IMR-90 (cell line): ENCODE measurements around the gene MYL6. TPM values are rescaled to one million over a fixed set of nuclear protein-coding genes. Genes with fewer than 3 reads are reported as not detected.

ENCODE experiments used
- ATAC-seq: fragments of 200-7000 bp; cut with Tn5 transposase; 2 replicates; pipeline ENCODE4 v1.9.1; 2020; ENCODE audit warnings: low read depth, mild to moderate bottlenecking, moderate library complexity
- BruUV-seq: library from RNA; stranded (reverse); fragments of 400-500 nt; replicated peaks from 2 replicates; lab custom pipeline; 2021; lab: Mats Ljungman, UMichigan
- CTCF ChIA-PET: fragments of 300-600 bp; formaldehyde crosslinking; extraction: SDS; loops from one replicate; lab custom pipeline; 2021; ENCODE audit warnings: antibody characterized with exemption; lab: Yijun Ruan, JAX
- POLR2A ChIA-PET: fragments of 300-600 bp; sonication (Branson Sonifier 250); formaldehyde crosslinking; loops from one replicate; lab custom pipeline; 2022; ENCODE audit warnings: antibody characterized with exemption; ENCODE audit not compliant: unreplicated experiment; lab: Charles Lee
- DNase-seq: peaks from one replicate; pipeline ENCODE4 v3.0.0; 2013
- H2AFZ ChIP-seq: replicated peaks from 2 replicates; pipeline ENCODE3; 2013; ENCODE audit warnings: low read length, mild to moderate bottlenecking; ENCODE audit not compliant: poor library complexity
- H2AK5ac ChIP-seq: 2 replicates; pipeline ENCODE4 v1.6.1; 2013; ENCODE audit warnings: low read depth, low read length, inconsistent platforms
- H2AK9ac ChIP-seq: replicated peaks from 2 replicates; pipeline ENCODE3; 2013; ENCODE audit warnings: mild to moderate bottlenecking, low read depth, low read length, moderate library complexity; ENCODE audit not compliant: poor library complexity
- H2BK120ac ChIP-seq: 2 replicates; pipeline ENCODE4 v1.6.1; 2013; ENCODE audit warnings: low read depth, low read length, inconsistent platforms
- H2BK15ac ChIP-seq: 3 replicates; pipeline ENCODE4 v1.6.1; 2013; ENCODE audit warnings: low read depth, low read length, inconsistent platforms
- H2BK20ac ChIP-seq: 2 replicates; pipeline ENCODE4 v1.6.1; 2013; ENCODE audit warnings: low read depth, mild to moderate bottlenecking, inconsistent platforms, low read length, moderate library complexity
- H2BK5ac ChIP-seq: 2 replicates; pipeline ENCODE4 v1.6.1; 2013; ENCODE audit warnings: mild to moderate bottlenecking, low read depth, low read length, inconsistent platforms; ENCODE audit not compliant: poor library complexity, severe bottlenecking
- H3K14ac ChIP-seq: replicated peaks from 2 replicates; pipeline ENCODE4 v1.6.1; 2013; ENCODE audit warnings: low read depth, low read length, inconsistent platforms
- H3K18ac ChIP-seq: 2 replicates; pipeline ENCODE4 v1.6.1; 2013; ENCODE audit warnings: low read depth, low read length, control low read depth
- H3K23ac ChIP-seq: 2 replicates; pipeline ENCODE4 v1.6.1; 2013; ENCODE audit warnings: low read depth, low read length, inconsistent platforms
- H3K27ac ChIP-seq: 2 replicates; pipeline ENCODE4 v1.5.1; 2013; ENCODE audit warnings: mild to moderate bottlenecking, control low read depth, low read length; ENCODE audit not compliant: insufficient read depth
- H3K27me3 ChIP-seq: 2 replicates; pipeline ENCODE4 v1.6.1; 2013; ENCODE audit warnings: low read length; ENCODE audit not compliant: control insufficient read depth, insufficient read depth
- H3K36me3 ChIP-seq: 2 replicates; pipeline ENCODE4 v1.6.1; 2013; ENCODE audit warnings: low read length, mixed read lengths; ENCODE audit not compliant: control insufficient read depth, insufficient read depth
- H3K4ac ChIP-seq: 2 replicates; pipeline ENCODE4 v1.6.1; 2013; ENCODE audit warnings: low read depth, low read length, inconsistent platforms
- H3K4me1 ChIP-seq: 2 replicates; pipeline ENCODE4 v1.6.1; 2013; ENCODE audit warnings: low read length, mixed read lengths; ENCODE audit not compliant: control insufficient read depth, insufficient read depth
- H3K4me2 ChIP-seq: 2 replicates; pipeline ENCODE4 v1.6.1; 2013; ENCODE audit warnings: low read depth, mild to moderate bottlenecking, control low read depth, low read length, moderate library complexity
- H3K4me3 ChIP-seq: 2 replicates; pipeline ENCODE4 v1.5.1; 2013; ENCODE audit warnings: low read depth, mild to moderate bottlenecking, control low read depth, low read length, moderate library complexity; ENCODE audit not compliant: insufficient read depth
- H3K56ac ChIP-seq: 2 replicates; pipeline ENCODE4 v1.6.1; 2013; ENCODE audit warnings: low read length, inconsistent platforms; ENCODE audit not compliant: insufficient read depth; ENCODE audit errors: extremely low read depth
- H3K79me1 ChIP-seq, 2 experiments: 2 replicates each; pipeline ENCODE4 v1.6.1; 2013; ENCODE audit warnings: low read length in 2 of 2, inconsistent platforms in 1 of 2, low read depth in 1 of 2
- H3K9ac ChIP-seq: 2 replicates; pipeline ENCODE4 v1.6.1; 2013; ENCODE audit warnings: low read depth, low read length, control low read depth
- H3K9me1 ChIP-seq: 2 replicates; pipeline ENCODE4 v1.6.1; 2013; ENCODE audit warnings: low read length, inconsistent platforms; ENCODE audit not compliant: insufficient read depth
- H3K9me3 ChIP-seq: 2 replicates; pipeline ENCODE4 v1.6.1; 2013; ENCODE audit warnings: low read length; ENCODE audit not compliant: control insufficient read depth, insufficient read depth
- H4K20me1 ChIP-seq: 2 replicates; pipeline ENCODE4 v1.6.1; 2013; ENCODE audit warnings: low read length, inconsistent platforms; ENCODE audit not compliant: insufficient read depth
- H4K5ac ChIP-seq: 2 replicates; pipeline ENCODE4 v1.6.1; 2013; ENCODE audit warnings: mild to moderate bottlenecking, low read depth, low read length, control low read depth
- H4K8ac ChIP-seq, 2 experiments: 2 replicates each; pipeline ENCODE4 v1.6.1; 2013; ENCODE audit warnings: low read depth in 2 of 2, low read length in 2 of 2, control low read depth in 1 of 2, inconsistent platforms in 1 of 2
- H4K91ac ChIP-seq: 2 replicates; pipeline ENCODE4 v1.6.1; 2013; ENCODE audit warnings: low read depth, low read length, inconsistent platforms; ENCODE audit not compliant: insufficient read depth
- CEBPB ChIP-seq: IDR thresholded peaks from 2 replicates; pipeline ENCODE4 v1.6.1; 2012; ENCODE audit warnings: low read depth, low read length, improper control_type of control experiment
- MAZ ChIP-seq: IDR thresholded peaks from 2 replicates; pipeline ENCODE4 v1.6.1; 2012; ENCODE audit warnings: low read depth, mild to moderate bottlenecking, low read length, improper control_type of control experiment, moderate library complexity, borderline replicate concordance
- WGBS, 2 experiments: methylation state at CpG; one replicate each; pipeline versions ENCODE4 v1.1.5 to v1.1.7; 2013; ENCODE audit warnings: missing lambda C conversion rate in 2 of 2; ENCODE audit not compliant: insufficient read length in 1 of 2; ENCODE audit errors: extremely low coverage in 2 of 2; 5-methylcytosine and 5-hydroxymethylcytosine counted together
- dilution Hi-C: fragments of 300-500 bp; cut with HindIII; formaldehyde crosslinking; loops from one replicate; pipeline ENCODE4 v1.14.3; 2018; ENCODE audit warnings: low sequenced_read_pairs; ENCODE audit not compliant: unreplicated experiment
- in situ Hi-C: fragments of 300-500 bp; cut with MboI; formaldehyde crosslinking; loops from 3 replicates; pipeline ENCODE4 v1.14.3; 2019; ENCODE audit warnings: low sequenced_read_pairs, inconsistent platforms, mixed read lengths
- intact Hi-C: fragments of 100-400 bp; cut with micrococcal nuclease; formaldehyde crosslinking; loops from 2 replicates; pipeline ENCODE4 v1.10.0; 2022
- polyA plus RNA-seq, 3 experiments: library from polyadenylated mRNA; depleted of rRNA; stranded (reverse); fragments of >200 nt; gene quantifications; 2 replicates each; pipeline ENCODE4 v1.2.3, GENCODE V29; 2012; ENCODE audit warnings: low replicate concordance in 1 of 3
- total RNA-seq: library from RNA; depleted of rRNA; stranded (reverse); fragments of >200 nt; gene quantifications from 2 replicates; pipeline ENCODE4 v1.2.3, GENCODE V29; 2012

Gene MYL6
- total and polyA plus RNA-seq, 2 of the 4 experiments (the other 2 are of a cell fraction) = 4,816 to 6,979 TPM

- no peak overlapping the region for H4K91ac ChIP-seq
- ATAC-seq (peak; percentile 31), DNase-seq (no peak)
- no peak overlapping the region for H4K5ac ChIP-seq
- dilution Hi-C loops (no loop called here), in situ Hi-C loops (no loop called here), intact Hi-C loops (no loop called here)
- no peak overlapping the region for H3K27ac ChIP-seq
- peak overlapping the region; percentile 15; the same call in 1 of the 2 replicates for H3K14ac ChIP-seq
- H2BK120ac ChIP-seq = no peak overlapping the region
- no peak overlapping the region for H2BK20ac ChIP-seq
- H4K8ac ChIP-seq = no peak overlapping the region; a peak in 1 of 4 replicates
- H4K20me1 ChIP-seq = no peaks in the 10 kb centered on the region
- no peak overlapping the region for H3K56ac ChIP-seq
- no peak overlapping the region for H2AK5ac ChIP-seq
- H3K9me1 ChIP-seq = peaks cover 16% of the 10 kb centered on the region
- H3K79me1 ChIP-seq = peaks cover 6% of the 10 kb centered on the region in 2 experiments; a peak in 3 of 4 replicates
- peak overlapping the region; percentile 78 for H2AK9ac ChIP-seq
- H3K4me2 ChIP-seq = peak overlapping the region; percentile 41; the same call in 1 of the 2 replicates
- TF ChIP-seq CEBPB = 0 out of 2 replicates have a peak, but pooled peaks have one; percentile 25
- TF ChIP-seq MAZ = no peak
- no peak overlapping the region for H3K23ac ChIP-seq
- peaks cover 4% of the 10 kb centered on the region for H3K4me1 ChIP-seq
- no peak overlapping the region for H3K18ac ChIP-seq
- no peak overlapping the region for H3K4me3 ChIP-seq
- peak overlapping the region; percentile 58 for H2AFZ ChIP-seq
- ChIA-PET POLR2A (interaction anchor here (0.6 kb wide), 1 partner anchor 15 kb away, joined by 7 read pairs; no protein-coding TSS in a partner anchor), CTCF (no interaction called here)
- H3K4ac ChIP-seq = no peak overlapping the region
- H2BK15ac ChIP-seq = no peak overlapping the region
- H3K9ac ChIP-seq = no peak overlapping the region
- no CpG with 5 or more reads among the region's 13 CpGs for WGBS, 2 experiments
- no peaks in the 10 kb centered on the region for H3K9me3 ChIP-seq
- no TSS peak for BruUV-seq
- H3K27me3 ChIP-seq = no peaks in the 10 kb centered on the region
- peak overlapping the region; percentile 25 for H2BK5ac ChIP-seq
- H3K36me3 ChIP-seq = peaks cover 32% of the 10 kb centered on the region
Measured at GRCh38 chr12:56146492-56147460, 11.4 kb upstream of the MYL6 start.
